GM18867 (cell line): ENCODE measurements around the gene WNT7B.
"Not testable (repeated sequence)": the region's sequence is repeated elsewhere in the genome, so short reads cannot be mapped to it uniquely, and the experiment has no call there.

Experiments used
- ATAC-seq: cut with Tn5 transposase; IDR thresholded peaks from one replicate; pipeline ENCODE4 v1.9.1; 2021; ENCODE audit warnings: mild to moderate bottlenecking, moderate library complexity; ENCODE audit not compliant: unreplicated experiment

The WNT7B gene

GRCh38 chr22:46008836-46009596 lies 32.1 kb upstream of the WNT7B start:
- ATAC-seq = no peak

- ATAC-seq = no peak
These were observed 31.3 kb upstream of the WNT7B start for GRCh38 chr22:46008291-46008690.

GRCh38 chr22:46007848-46008261 lies 30.9 kb upstream of the WNT7B start:
- no peak for ATAC-seq

GRCh38 chr22:46007003-46007847 lies 30.3 kb upstream of the WNT7B start:
- ATAC-seq = no peak

- peak; percentile 53 for ATAC-seq
These were observed 29.5 kb upstream of the WNT7B start for GRCh38 chr22:46006379-46007002.

GRCh38 chr22:46005116-46005705 lies 28.2 kb upstream of the WNT7B start:
- not testable (repeated sequence) for ATAC-seq

- ATAC-seq = no peak
These were observed 27.3 kb upstream of the WNT7B start for GRCh38 chr22:46004105-46004866.

GRCh38 chr22:46003271-46004091 lies 26.5 kb upstream of the WNT7B start:
- no peak for ATAC-seq

GRCh38 chr22:46002757-46003270 lies 25.9 kb upstream of the WNT7B start:
- ATAC-seq = no peak

GRCh38 chr22:46001426-46002106 lies 24.6 kb upstream of the WNT7B start:
- no peak for ATAC-seq

- no peak for ATAC-seq
These were observed 24.1 kb upstream of the WNT7B start for GRCh38 chr22:46001046-46001425.

- no peak for ATAC-seq
These were observed 23.4 kb upstream of the WNT7B start for GRCh38 chr22:46000081-46001027.

- ATAC-seq = no peak
These were observed 22.5 kb upstream of the WNT7B start for GRCh38 chr22:45999379-45999971.

- ATAC-seq = no peak
These were observed 21.8 kb upstream of the WNT7B start for GRCh38 chr22:45998638-45999378.

- ATAC-seq = no peak
These were observed 21.0 kb upstream of the WNT7B start for GRCh38 chr22:45997777-45998637.
